MM.1S (cell line): ENCODE results near the gene HPCAL1.

ENCODE experiments used
- DNase-seq: peaks from one replicate; pipeline ENCODE4 v3.0.0-alpha.2; 2015
- H2AFZ ChIP-seq: fragments of 300-600 bp; sonication (generic); 2 replicates; pipeline ENCODE4 v1.6.0; 2016; ENCODE audit warnings: antibody characterized with exemption, low read length
- H3F3A ChIP-seq: fragments of 300-600 bp; sonication (generic); 2 replicates; pipeline ENCODE4 v1.6.1; 2016; ENCODE audit warnings: mild to moderate bottlenecking, antibody characterized with exemption, low read length, moderate library complexity, mixed read lengths; ENCODE audit not compliant: insufficient read depth
- H3K27ac ChIP-seq: fragments of 300-600 bp; sonication (generic); 2 replicates; pipeline ENCODE4 v1.5.1; 2016; ENCODE audit warnings: mild to moderate bottlenecking, low read length
- H3K27me3 ChIP-seq: fragments of 300-600 bp; sonication (generic); replicated peaks from 2 replicates; pipeline ENCODE4 v1.6.0; 2016; ENCODE audit warnings: low read length; ENCODE audit not compliant: insufficient read depth
- H3K36me3 ChIP-seq: fragments of 300-600 bp; sonication (generic); replicated peaks from 2 replicates; pipeline ENCODE4 v1.6.1; 2016; ENCODE audit warnings: mild to moderate bottlenecking, low read length, mixed read lengths; ENCODE audit not compliant: insufficient read depth
- H3K4me1 ChIP-seq: fragments of 300-600 bp; sonication (generic); 2 replicates; pipeline ENCODE4 v1.6.1; 2016; ENCODE audit warnings: low read length, mixed read lengths
- H3K4me2 ChIP-seq: fragments of 300-600 bp; sonication (generic); 2 replicates; pipeline ENCODE4 v1.6.0; 2016; ENCODE audit warnings: low read depth, low read length
- H3K4me3 ChIP-seq: fragments of 300-600 bp; sonication (generic); 2 replicates; pipeline ENCODE4 v1.5.1; 2016; ENCODE audit warnings: low read length, mixed read lengths
- H3K79me2 ChIP-seq: fragments of 300-600 bp; sonication (generic); 2 replicates; pipeline ENCODE4 v1.6.1; 2016; ENCODE audit warnings: mixed run types, low read length, mixed read lengths
- H3K9ac ChIP-seq: fragments of 300-600 bp; sonication (generic); 2 replicates; pipeline ENCODE4 v1.6.1; 2016; ENCODE audit warnings: low read length, mixed read lengths
- H3K9me2 ChIP-seq: fragments of 300-600 bp; sonication (generic); replicated peaks from 2 replicates; pipeline ENCODE4 v1.6.1; 2016; ENCODE audit warnings: mild to moderate bottlenecking, low read length, mixed read lengths; ENCODE audit not compliant: insufficient read depth
- H3K9me3 ChIP-seq: fragments of 300-600 bp; sonication (generic); replicated peaks from 2 replicates; pipeline ENCODE4 v1.6.1; 2016; ENCODE audit warnings: mild to moderate bottlenecking, low read length, mixed read lengths; ENCODE audit not compliant: insufficient read depth
- H4K20me1 ChIP-seq: fragments of 300-600 bp; sonication (generic); 2 replicates; pipeline ENCODE4 v1.6.1; 2016; ENCODE audit warnings: mild to moderate bottlenecking, low read length, moderate library complexity, mixed read lengths; ENCODE audit not compliant: insufficient read depth
- EZH2 ChIP-seq: fragments of 300-600 bp; sonication (generic); optimal IDR thresholded peaks from 2 replicates; pipeline ENCODE3; 2017; ENCODE audit warnings: low read depth, mild to moderate bottlenecking, antibody characterized with exemption, low read length, mixed read lengths
- EZH2phosphoT487 ChIP-seq: fragments of 300-600 bp; sonication (generic); IDR thresholded peaks from 2 replicates; pipeline ENCODE4 v1.6.1; 2018; ENCODE audit warnings: antibody characterized with exemption, low read length
- TF ChIP-seq, protein P1 (sequence below): fragments of 300-600 bp; sonication (generic); IDR thresholded peaks from 2 replicates; pipeline ENCODE4 v1.5.1; 2016; ENCODE audit warnings: antibody characterized with exemption, low read length, mixed read lengths

HPCAL1 gene

DNA sequence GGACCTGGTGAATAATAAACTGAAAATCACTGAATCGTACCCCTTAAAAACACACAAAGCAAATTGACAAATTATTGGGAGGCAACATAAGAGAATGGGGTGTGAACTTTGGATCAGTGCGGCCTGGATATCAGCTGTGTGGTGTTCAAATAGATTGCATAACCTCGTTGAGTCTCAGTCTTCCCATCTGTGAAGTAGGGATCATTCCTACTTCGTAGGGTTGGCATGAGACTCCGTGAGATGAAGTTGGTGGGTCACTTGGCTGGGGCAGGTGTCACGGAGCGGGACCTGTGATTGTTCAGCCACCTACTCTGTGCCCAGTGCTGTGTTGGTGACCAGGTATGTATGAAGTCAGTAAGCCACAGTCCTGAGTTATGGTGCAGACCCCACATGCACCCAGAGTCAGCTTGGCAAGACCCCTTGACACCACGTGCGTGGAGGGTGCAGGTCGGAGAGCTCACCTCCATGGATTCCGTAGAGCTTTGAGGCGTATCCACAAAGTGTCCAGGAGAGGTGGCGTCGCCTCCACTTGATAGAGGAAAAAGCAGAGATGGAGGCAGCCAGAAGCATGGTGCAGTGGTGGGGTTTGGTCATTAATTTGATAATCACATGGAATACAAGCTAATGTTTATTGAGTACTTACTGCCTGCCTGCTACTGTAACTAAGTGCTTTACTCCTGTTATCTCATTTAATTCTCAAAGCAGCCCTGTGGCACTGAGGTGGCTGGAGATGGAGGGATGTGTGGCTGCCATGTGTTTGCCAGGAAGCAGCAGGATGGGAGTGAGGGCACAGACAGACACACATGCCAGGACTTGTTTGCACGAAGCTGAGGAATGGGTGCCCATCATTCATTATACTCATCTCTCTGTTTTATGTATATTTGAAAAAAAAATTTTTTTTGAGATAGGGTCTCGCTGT lies 35.8 kb downstream of the HPCAL1 start:
- Histone ChIP-seq H3K4me1 (no peaks in the 10 kb centered on the region), H3K9me3 (no peaks in the 10 kb centered on the region), H3K27me3 (no peaks in the 10 kb centered on the region), H4K20me1 (peaks cover 2% of the 10 kb centered on the region; the same call in 1 of the 2 replicates), H3K4me3 (no peak overlapping the region), H3K9ac (no peak overlapping the region), H2AFZ (no peak overlapping the region), H3K36me3 (no peaks in the 10 kb centered on the region), H3K4me2 (no peak overlapping the region), H3K79me2 (peaks cover 98% of the 10 kb centered on the region), H3F3A (no peaks in the 10 kb centered on the region), H3K9me2 (no peaks in the 10 kb centered on the region), H3K27ac (no peak overlapping the region)
- no peak for DNase-seq
- TF ChIP-seq, protein P1, sequence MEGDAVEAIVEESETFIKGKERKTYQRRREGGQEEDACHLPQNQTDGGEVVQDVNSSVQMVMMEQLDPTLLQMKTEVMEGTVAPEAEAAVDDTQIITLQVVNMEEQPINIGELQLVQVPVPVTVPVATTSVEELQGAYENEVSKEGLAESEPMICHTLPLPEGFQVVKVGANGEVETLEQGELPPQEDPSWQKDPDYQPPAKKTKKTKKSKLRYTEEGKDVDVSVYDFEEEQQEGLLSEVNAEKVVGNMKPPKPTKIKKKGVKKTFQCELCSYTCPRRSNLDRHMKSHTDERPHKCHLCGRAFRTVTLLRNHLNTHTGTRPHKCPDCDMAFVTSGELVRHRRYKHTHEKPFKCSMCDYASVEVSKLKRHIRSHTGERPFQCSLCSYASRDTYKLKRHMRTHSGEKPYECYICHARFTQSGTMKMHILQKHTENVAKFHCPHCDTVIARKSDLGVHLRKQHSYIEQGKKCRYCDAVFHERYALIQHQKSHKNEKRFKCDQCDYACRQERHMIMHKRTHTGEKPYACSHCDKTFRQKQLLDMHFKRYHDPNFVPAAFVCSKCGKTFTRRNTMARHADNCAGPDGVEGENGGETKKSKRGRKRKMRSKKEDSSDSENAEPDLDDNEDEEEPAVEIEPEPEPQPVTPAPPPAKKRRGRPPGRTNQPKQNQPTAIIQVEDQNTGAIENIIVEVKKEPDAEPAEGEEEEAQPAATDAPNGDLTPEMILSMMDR = no peak
- TF ChIP-seq EZH2phosphoT487 (no peak), EZH2 (no peak)

DNA sequence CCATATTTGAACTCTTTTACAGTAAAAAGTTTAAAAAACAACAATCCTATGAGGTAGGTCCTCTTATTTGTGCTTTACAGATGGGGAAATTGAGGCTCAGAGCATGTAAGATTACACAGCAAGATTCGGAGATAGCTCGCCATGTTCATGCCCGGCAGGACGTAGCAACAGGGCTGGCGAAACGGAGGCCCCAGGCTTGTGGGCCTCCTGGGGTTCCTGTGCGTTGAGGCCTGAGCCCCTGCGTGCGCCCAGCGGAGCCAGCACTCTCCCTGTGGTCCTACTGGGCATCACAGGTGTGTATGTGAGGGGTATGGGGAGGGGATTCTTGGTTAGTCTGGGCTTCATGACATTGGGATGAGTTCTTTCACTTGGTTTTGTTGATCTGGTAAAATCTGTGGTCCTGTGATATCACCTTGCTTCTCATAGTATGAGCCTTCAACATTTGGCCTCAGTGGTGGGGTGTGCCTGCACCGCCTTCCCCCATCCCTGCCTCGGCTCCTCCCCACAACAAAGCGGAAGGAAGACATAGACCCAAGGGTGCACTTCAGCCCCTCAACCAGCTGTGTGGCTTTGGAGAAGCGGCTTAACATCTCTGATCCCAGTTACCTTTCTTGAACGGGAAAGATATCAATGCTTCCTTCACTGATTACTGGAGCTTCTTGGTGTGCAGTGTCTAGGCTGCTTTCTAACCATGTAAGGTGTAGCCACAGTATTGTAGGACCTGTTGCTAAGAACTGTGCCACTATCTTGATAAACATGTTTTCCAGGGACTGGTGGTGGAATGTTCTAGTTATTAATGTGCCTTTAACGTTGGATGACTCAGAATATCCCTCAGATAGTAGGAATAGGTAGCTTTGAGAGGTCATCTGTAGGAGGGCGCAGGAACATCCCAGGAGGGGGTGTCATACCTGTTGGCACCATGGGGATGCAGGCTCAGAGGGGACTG lies 37.2 kb downstream of the HPCAL1 start:
- H3K9me3 ChIP-seq = no peaks in the 10 kb centered on the region
- no peaks in the 10 kb centered on the region for H3F3A ChIP-seq
- TF ChIP-seq, protein P1 = no peak
- no peak for TF ChIP-seq EZH2phosphoT487
- no peak for TF ChIP-seq EZH2
- no peak overlapping the region for H3K4me2 ChIP-seq
- H3K4me3 ChIP-seq = no peak overlapping the region
- DNase-seq = no peak
- H3K36me3 ChIP-seq = no peaks in the 10 kb centered on the region
- H3K4me1 ChIP-seq = no peaks in the 10 kb centered on the region
- no peak overlapping the region for H2AFZ ChIP-seq
- H3K9me2 ChIP-seq = no peaks in the 10 kb centered on the region
- H3K9ac ChIP-seq = no peak overlapping the region
- H3K79me2 ChIP-seq = peaks cover 98% of the 10 kb centered on the region
- H4K20me1 ChIP-seq = peaks cover 6% of the 10 kb centered on the region; the same call in 1 of the 2 replicates
- H3K27ac ChIP-seq = no peak overlapping the region
- no peaks in the 10 kb centered on the region for H3K27me3 ChIP-seq

DNA sequence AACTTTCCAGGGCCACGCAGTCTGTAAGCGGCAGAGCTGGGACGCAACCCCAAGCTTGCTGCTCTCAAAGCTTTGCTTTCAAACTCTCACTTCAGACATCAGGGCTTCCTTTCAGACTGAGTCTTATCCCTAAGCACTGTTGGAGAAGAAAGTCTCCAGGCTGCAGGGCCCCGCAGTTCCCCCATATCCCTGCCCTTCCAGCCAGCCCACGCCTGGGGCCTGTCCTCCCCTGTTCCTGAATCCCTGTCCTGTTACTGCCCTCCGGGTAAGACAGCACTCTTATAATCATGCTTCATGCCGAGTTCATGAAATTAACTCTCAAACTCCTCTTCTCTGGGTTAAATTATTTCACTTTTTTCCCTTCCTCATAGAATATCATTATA lies 37.9 kb downstream of the HPCAL1 start:
- no peak for DNase-seq
- H3K4me2 ChIP-seq = no peak overlapping the region
- no peaks in the 10 kb centered on the region for H3K9me3 ChIP-seq
- no peak overlapping the region for H2AFZ ChIP-seq
- H3K4me3 ChIP-seq = no peak overlapping the region
- TF ChIP-seq EZH2phosphoT487 (no peak), EZH2 (no peak)
- TF ChIP-seq, protein P1 = no peak
- H3K79me2 ChIP-seq = peaks cover 98% of the 10 kb centered on the region
- H3F3A ChIP-seq = no peaks in the 10 kb centered on the region
- H3K27ac ChIP-seq = no peak overlapping the region
- H3K9ac ChIP-seq = no peak overlapping the region
- H4K20me1 ChIP-seq = peaks cover 6% of the 10 kb centered on the region; the same call in 1 of the 2 replicates
- no peaks in the 10 kb centered on the region for H3K4me1 ChIP-seq
- no peaks in the 10 kb centered on the region for H3K9me2 ChIP-seq
- no peaks in the 10 kb centered on the region for H3K36me3 ChIP-seq
- H3K27me3 ChIP-seq = no peaks in the 10 kb centered on the region
